ENCODE data around the gene DLG1. TPM values are rescaled to one million over a fixed set of nuclear protein-coding genes. Genes with fewer than 3 reads are reported as not detected.

DLG1 gene
- total RNA-seq (2021; ENCODE audit: unreplicated experiment) (89.8 TPM), Bru-seq, nascent RNA (percentile 95 among the genes with signal in this experiment), BruChase-seq, experiment 1, labeled RNA remaining after a 6-hour chase (percentile 83 among the genes with signal in this experiment), BruChase-seq, experiment 2, labeled RNA remaining after a 2-hour chase (percentile 88 among the genes with signal in this experiment)
- polyA plus RNA-seq (2012) = 23.3 and 30.4 TPM in 2 replicates
- long read RNA-seq, full-length matches to known transcripts = 1 of 60 reads
- long read RNA-seq, partial matches to known transcripts = 15 of 60 reads
- long read RNA-seq, other reads (novel, unspliced or antisense) = 44 of 60 reads

DNA sequence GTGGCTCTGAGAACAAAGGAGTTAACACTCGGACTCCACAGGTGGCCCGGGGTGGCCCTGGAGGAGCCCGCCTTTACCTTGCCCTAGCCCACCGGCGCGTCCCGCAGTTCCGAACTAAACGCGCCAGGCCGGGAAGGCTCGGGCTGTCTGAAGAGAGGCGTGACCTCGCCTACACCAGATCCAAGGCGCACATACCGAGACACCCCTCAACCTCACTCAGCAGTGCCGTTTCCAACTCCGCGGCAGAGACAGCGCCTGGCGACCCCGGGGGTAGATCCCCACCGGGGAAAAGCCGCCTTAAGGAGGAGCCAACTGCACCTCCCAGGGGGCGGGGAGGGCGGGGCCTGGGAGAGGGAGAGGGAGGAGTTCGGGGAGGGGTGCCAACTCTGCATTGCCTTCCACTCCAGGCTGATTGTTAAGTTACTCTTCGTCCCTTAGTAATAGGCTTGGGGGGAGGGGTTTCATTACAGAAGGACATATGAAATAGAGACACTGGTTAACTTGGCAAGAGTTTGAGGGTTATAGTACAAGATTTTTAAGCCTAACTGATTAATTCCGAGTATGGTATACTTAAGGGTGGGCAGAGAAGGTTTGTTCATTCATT is at the start of gene DLG1:
Gene DLG1 (minus strand): TSS at position 272 of the 604 bp plus-strand sequence. CDS start 1,408 bp downstream, outside the sequence.
- TF ChIP-seq ELF1 (IDR thresholded peaks at IDR 0.05; ENCODE audit: borderline replicate concordance, low read depth) (no peak), POLR2AphosphoS5 (IDR thresholded peaks at IDR 0.05; ENCODE audit: low read depth, low read length) (peak; percentile 51), JUND (IDR thresholded peaks at IDR 0.05) (no peak), SP1 (IDR thresholded peaks at IDR 0.05; ENCODE audit: low read depth) (peak; percentile 72; the same call in 1 of the 2 replicates), POLR2A (IDR thresholded peaks at IDR 0.05; ENCODE audit: borderline replicate concordance, extremely low read depth, insufficient read depth, insufficient read length) (peak; percentile 21), ZNF274 (IDR thresholded peaks at IDR 0.05; ENCODE audit: low read depth, low read length) (no peak), SIN3A (IDR thresholded peaks at IDR 0.05; ENCODE audit: low read depth) (no peak; the same call in 1 of the 2 replicates), CEBPB (IDR thresholded peaks at IDR 0.05; ENCODE audit: low read depth) (no peak), EGR1 (IDR thresholded peaks at IDR 0.05; ENCODE audit: low read depth) (peak; percentile 32; the same call in 1 of the 2 replicates)
- TF ChIP-seq, protein P1, sequence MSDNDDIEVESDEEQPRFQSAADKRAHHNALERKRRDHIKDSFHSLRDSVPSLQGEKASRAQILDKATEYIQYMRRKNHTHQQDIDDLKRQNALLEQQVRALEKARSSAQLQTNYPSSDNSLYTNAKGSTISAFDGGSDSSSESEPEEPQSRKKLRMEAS (IDR thresholded peaks at IDR 0.05) = peak; percentile 84; the same call in 1 of the 2 replicates
- TF ChIP-seq, protein P2, sequence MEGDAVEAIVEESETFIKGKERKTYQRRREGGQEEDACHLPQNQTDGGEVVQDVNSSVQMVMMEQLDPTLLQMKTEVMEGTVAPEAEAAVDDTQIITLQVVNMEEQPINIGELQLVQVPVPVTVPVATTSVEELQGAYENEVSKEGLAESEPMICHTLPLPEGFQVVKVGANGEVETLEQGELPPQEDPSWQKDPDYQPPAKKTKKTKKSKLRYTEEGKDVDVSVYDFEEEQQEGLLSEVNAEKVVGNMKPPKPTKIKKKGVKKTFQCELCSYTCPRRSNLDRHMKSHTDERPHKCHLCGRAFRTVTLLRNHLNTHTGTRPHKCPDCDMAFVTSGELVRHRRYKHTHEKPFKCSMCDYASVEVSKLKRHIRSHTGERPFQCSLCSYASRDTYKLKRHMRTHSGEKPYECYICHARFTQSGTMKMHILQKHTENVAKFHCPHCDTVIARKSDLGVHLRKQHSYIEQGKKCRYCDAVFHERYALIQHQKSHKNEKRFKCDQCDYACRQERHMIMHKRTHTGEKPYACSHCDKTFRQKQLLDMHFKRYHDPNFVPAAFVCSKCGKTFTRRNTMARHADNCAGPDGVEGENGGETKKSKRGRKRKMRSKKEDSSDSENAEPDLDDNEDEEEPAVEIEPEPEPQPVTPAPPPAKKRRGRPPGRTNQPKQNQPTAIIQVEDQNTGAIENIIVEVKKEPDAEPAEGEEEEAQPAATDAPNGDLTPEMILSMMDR (IDR thresholded peaks at IDR 0.05 in 2 of 3, conservative IDR thresholded peaks at IDR 0.05 in 1 of 3; ENCODE audit: borderline replicate concordance in 1 of 3, insufficient read depth in 1 of 3, low read depth in 2 of 3, low read length in 2 of 3) = no peak
- Histone ChIP-seq H3K4me3 (replicated peaks in 1 of 2; ENCODE audit: low read depth in 1 of 2, low read length in 2 of 2) (peak within 1 kb of the TSS; percentile 81 to 82), H4K20me1 (ENCODE audit: insufficient read depth) (no peaks in the 10 kb centered on the region), H3K27ac (ENCODE audit: low read depth, low read length) (peak within 1 kb of the TSS; percentile 87), H3K79me2 (ENCODE audit: insufficient read depth, low read length) (peaks cover 43% of the 10 kb centered on the region), H3K4me1 (ENCODE audit: control insufficient read depth in 1 of 2, insufficient read depth in 2 of 2, low read length in 2 of 2) (peaks cover 11 to 17% of the 10 kb centered on the region in 2 experiments; a peak in 3 of 4 replicates), H3K9me3 (ENCODE audit: control insufficient read depth in 1 of 2, insufficient read depth in 1 of 2, low read depth in 1 of 2, low read length in 2 of 2) (no peaks in the 10 kb centered on the region), H2AFZ (ENCODE audit: low read depth, low read length, poor library complexity, severe bottlenecking) (peak within 1 kb of the TSS; percentile 97), H3K9ac (ENCODE audit: low read length) (peak within 1 kb of the TSS; percentile 80), H3K4me2 (ENCODE audit: low read length) (peak within 1 kb of the TSS; percentile 83), H3K36me3 (ENCODE audit: control insufficient read depth in 1 of 2, insufficient read depth in 2 of 2, low read length in 2 of 2) (peaks cover 9 to 13% of the 10 kb centered on the region in 2 experiments), H3K9me2 (ENCODE audit: insufficient read depth) (no peaks in the 10 kb centered on the region), H3K27me3 (ENCODE audit: insufficient read depth, low read length) (no peaks in the 10 kb centered on the region)
- RAD21 ChIA-PET (ENCODE audit: low non-redundant PET in 1 of 2, low total read pairs in 2 of 2, uncharacterized antibody in 2 of 2, unreplicated experiment in 2 of 2) = interaction anchor here (0.6 to 0.8 kb wide), 3 partner anchors 155 to 201 kb away, joined by 3 to 5 read pairs (median 4); no protein-coding TSS in a partner anchor
- intact Hi-C loops (cut with micrococcal nuclease) = loop anchor here (5.0 kb wide), 1 partner anchor 159 kb away; no protein-coding TSS in a partner anchor
- peak; percentile 81 for ATAC-seq
- peak; percentile 92 for DNase-seq (ENCODE audit: low read depth, low spot score)
- POLR2A ChIA-PET = interaction anchor here (0.7 to 1.2 kb wide), 3 partner anchors 11 to 156 kb away, joined by 3 to 5 read pairs (median 4); no protein-coding TSS in a partner anchor
- BruUV-seq (replicated peaks) = no TSS peak
- CTCF ChIA-PET = interaction anchor here (0.6 to 0.8 kb wide), 3 partner anchors 9 to 93 kb away, joined by 3 read pairs; no protein-coding TSS in a partner anchor

All from HCT116 (cell line).